Caco-2 (cell line): ENCODE results near the gene MUC3A. TPM values are rescaled to one million over a fixed set of nuclear protein-coding genes. Genes with fewer than 3 reads are reported as not detected.
"Not testable (repeated sequence)": the region's sequence is repeated elsewhere in the genome, so short reads cannot be mapped to it uniquely, and the experiment has no call there.

Source experiments
- BruUV-seq: library from RNA; stranded (reverse); fragments of 400-500 nt; replicated peaks from 2 replicates; lab custom pipeline; 2021; lab: Mats Ljungman, UMichigan
- CTCF ChIA-PET: fragments of 300-600 bp; sonication (Branson Sonifier 250); formaldehyde crosslinking; loops from one replicate; lab custom pipeline; 2022; ENCODE audit warnings: antibody characterized with exemption; lab: Charles Lee
- POLR2A ChIA-PET: fragments of 300-600 bp; sonication (Branson Sonifier 250); formaldehyde crosslinking; loops from one replicate; lab custom pipeline; 2022; ENCODE audit warnings: antibody characterized with exemption; lab: Charles Lee
- DNase-seq, 2 experiments: peaks; one replicate each; pipeline versions ENCODE4 v3.0.0 to v3.0.0-alpha.2; 2020 to 2022
- H3K27me3 ChIP-seq: replicated peaks from 2 replicates; pipeline ENCODE4 v1.6.0; 2011; ENCODE audit warnings: low read length; ENCODE audit not compliant: control insufficient read depth, insufficient read depth
- H3K36me3 ChIP-seq: 2 replicates; pipeline ENCODE4 v1.5.1; 2011; ENCODE audit warnings: low read length; ENCODE audit not compliant: control insufficient read depth, insufficient read depth
- H3K4me1 ChIP-seq: fragments of 250-450 bp; sonication (Bioruptor Pico); 2 replicates; pipeline ENCODE4 v1.5.1; 2020; ENCODE audit warnings: mild to moderate bottlenecking
- H3K4me3 ChIP-seq: 2 replicates; pipeline ENCODE4 v1.5.1; 2011; ENCODE audit warnings: low read depth, mild to moderate bottlenecking, control low read depth, low read length
- H3K9me3 ChIP-seq: fragments of 250-450 bp; sonication (Bioruptor Pico); 2 replicates; pipeline ENCODE4 v1.5.1; 2020; ENCODE audit warnings: mild to moderate bottlenecking, moderate library complexity
- H3K27ac Mint-ChIP-seq: one replicate; pipeline ENCODE4 v1.8.0; 2022; ENCODE audit warnings: mixed read lengths; ENCODE audit not compliant: unreplicated experiment
- H3K27me3 Mint-ChIP-seq: one replicate; pipeline ENCODE4 v1.8.0; 2022; ENCODE audit warnings: mixed read lengths; ENCODE audit not compliant: insufficient read depth, unreplicated experiment
- H3K36me3 Mint-ChIP-seq: one replicate; pipeline ENCODE4 v1.8.0; 2022; ENCODE audit warnings: mild to moderate bottlenecking, mixed read lengths; ENCODE audit not compliant: insufficient read depth, unreplicated experiment
- H3K4me1 Mint-ChIP-seq: one replicate; pipeline ENCODE4 v1.8.0; 2022; ENCODE audit warnings: low read depth, mixed read lengths; ENCODE audit not compliant: unreplicated experiment
- H3K4me3 Mint-ChIP-seq: one replicate; pipeline ENCODE4 v1.8.0; 2022; ENCODE audit warnings: mild to moderate bottlenecking, moderate library complexity, mixed read lengths; ENCODE audit not compliant: unreplicated experiment
- H3K9me3 Mint-ChIP-seq: one replicate; pipeline ENCODE4 v1.8.0; 2022; ENCODE audit warnings: mixed read lengths; ENCODE audit not compliant: unreplicated experiment
- CTCF ChIP-seq, 2 experiments: fragments of 200-600 bp in 1 of 2; IDR thresholded peaks; 1 replicate in 1 of 2; 2 replicates in 1 of 2; pipeline versions ENCODE4 v1.5.1 to v1.8.0; 2011 to 2022; ENCODE audit warnings: antibody characterized with exemption in 1 of 2, control low read depth in 1 of 2, inconsistent platforms in 1 of 2, low read depth in 1 of 2, low read length in 1 of 2, mild to moderate bottlenecking in 1 of 2, moderate library complexity in 1 of 2; ENCODE audit not compliant: insufficient read depth in 1 of 2, severe bottlenecking in 1 of 2, unreplicated experiment in 1 of 2
- intact Hi-C: fragments of 100-400 bp; cut with micrococcal nuclease; formaldehyde crosslinking; loops from one replicate; pipeline ENCODE4 v1.10.0; 2022; ENCODE audit not compliant: unreplicated experiment
- total RNA-seq: library from RNA; stranded (reverse); gene quantifications from 2 replicates; pipeline ENCODE4 v1.2.3, GENCODE V29; 2022

MUC3A gene
- total RNA-seq, 1 experiment from 2014 or later: 25.1 TPM

GRCh38 chr7:100991631-100992030 lies 42.3 kb downstream of the MUC3A start:
- TF ChIP-seq CTCF (IDR thresholded peaks at IDR 0.05; ENCODE audit: insufficient read depth in 1 of 2, low read depth in 1 of 2, low read length in 1 of 2, severe bottlenecking in 1 of 2, unreplicated experiment in 1 of 2): no peak
- intact Hi-C loops: no loop called here
- no peaks in the 10 kb centered on the region for H3K9me3 ChIP-seq
- no TSS peak for BruUV-seq
- H3K4me1 ChIP-seq: no peaks in the 10 kb centered on the region
- Mint-ChIP-seq H3K27me3 (no peaks in the 10 kb centered on the region), H3K27ac (no peak overlapping the region), H3K9me3 (no peaks in the 10 kb centered on the region), H3K4me1 (no peaks in the 10 kb centered on the region), H3K36me3 (no peaks in the 10 kb centered on the region), H3K4me3 (no peak overlapping the region)
- no peak for DNase-seq
- H3K4me3 ChIP-seq: no peak overlapping the region
- no peaks in the 10 kb centered on the region for H3K27me3 ChIP-seq
- POLR2A ChIA-PET: no interaction called here
- CTCF ChIA-PET: interaction anchor here (0.6 kb wide), 1 partner anchor 34 kb away, joined by 3 read pairs; no protein-coding TSS in a partner anchor
- H3K36me3 ChIP-seq: no peaks in the 10 kb centered on the region

- BruUV-seq, H3K9me3 ChIP-seq, H3K9me3 Mint-ChIP-seq, DNase-seq, H3K4me3 Mint-ChIP-seq, H3K27me3 Mint-ChIP-seq, H3K27ac Mint-ChIP-seq, H3K4me1 Mint-ChIP-seq, H3K4me1 ChIP-seq, intact Hi-C loops, H3K36me3 Mint-ChIP-seq, H3K27me3 ChIP-seq, H3K4me3 ChIP-seq, H3K36me3 ChIP-seq, POLR2A ChIA-PET: not testable (repeated sequence)
- CTCF ChIA-PET: interaction anchor here (0.6 kb wide), 1 partner anchor 34 kb away, joined by 3 read pairs; no protein-coding TSS in a partner anchor
These were observed 42.9 kb downstream of the MUC3A start for GRCh38 chr7:100992280-100992679.

- H3K27ac Mint-ChIP-seq, H3K36me3 Mint-ChIP-seq, H3K27me3 Mint-ChIP-seq, H3K9me3 Mint-ChIP-seq, H3K4me3 Mint-ChIP-seq, DNase-seq, H3K36me3 ChIP-seq, BruUV-seq, H3K27me3 ChIP-seq, H3K4me1 ChIP-seq, H3K9me3 ChIP-seq, intact Hi-C loops, H3K4me1 Mint-ChIP-seq, CTCF ChIA-PET, H3K4me3 ChIP-seq, POLR2A ChIA-PET: not testable (repeated sequence)
These were observed 45.3 kb downstream of the MUC3A start for GRCh38 chr7:100994671-100995070.

- BruUV-seq, CTCF ChIA-PET, H3K27ac Mint-ChIP-seq, DNase-seq, H3K27me3 Mint-ChIP-seq, H3K9me3 Mint-ChIP-seq, POLR2A ChIA-PET, H3K27me3 ChIP-seq, H3K9me3 ChIP-seq, H3K4me1 Mint-ChIP-seq, H3K4me1 ChIP-seq, H3K4me3 Mint-ChIP-seq, H3K4me3 ChIP-seq, H3K36me3 ChIP-seq, H3K36me3 Mint-ChIP-seq, intact Hi-C loops: not testable (repeated sequence)
These were observed 49.2 kb downstream of the MUC3A start for GRCh38 chr7:100998530-100998929.

- intact Hi-C loops, DNase-seq, POLR2A ChIA-PET, H3K9me3 ChIP-seq, H3K9me3 Mint-ChIP-seq, H3K4me3 ChIP-seq, H3K27ac Mint-ChIP-seq, H3K27me3 Mint-ChIP-seq, H3K4me1 Mint-ChIP-seq, H3K4me3 Mint-ChIP-seq, H3K27me3 ChIP-seq, BruUV-seq, CTCF ChIA-PET, H3K36me3 Mint-ChIP-seq, H3K36me3 ChIP-seq, H3K4me1 ChIP-seq: not testable (repeated sequence)
These were observed 50.0 kb downstream of the MUC3A start for GRCh38 chr7:100999334-100999733.

- H3K36me3 Mint-ChIP-seq, H3K27me3 Mint-ChIP-seq, H3K4me1 ChIP-seq, H3K9me3 Mint-ChIP-seq, H3K4me1 Mint-ChIP-seq, H3K36me3 ChIP-seq, DNase-seq, H3K27me3 ChIP-seq, H3K4me3 ChIP-seq, BruUV-seq, H3K4me3 Mint-ChIP-seq, intact Hi-C loops, CTCF ChIA-PET, H3K27ac Mint-ChIP-seq, POLR2A ChIA-PET, H3K9me3 ChIP-seq: not testable (repeated sequence)
These were observed 50.7 kb downstream of the MUC3A start for GRCh38 chr7:101000025-101000424.
